GM12878 (cell line): ENCODE data around the gene GALC. TPM values are rescaled to one million over a fixed set of nuclear protein-coding genes. Genes with fewer than 3 reads are reported as not detected.

Source experiments
- BCLAF1 ChIP-seq: fragments of 450-650 bp; IDR thresholded peaks from 2 replicates; pipeline ENCODE4 v1.6.1; 2017; ENCODE audit warnings: antibody characterized with exemption, mild to moderate bottlenecking, moderate library complexity
- CHD2 ChIP-seq: IDR thresholded peaks from 2 replicates; pipeline ENCODE4 v1.6.1; 2011; ENCODE audit warnings: low read depth, low read length, improper control_type of control experiment, borderline replicate concordance
- CHD4 ChIP-seq: fragments of 200-600 bp; sonication (generic); IDR thresholded peaks from 2 replicates; pipeline ENCODE4 v1.6.1; 2016; ENCODE audit warnings: mild to moderate bottlenecking
- EED ChIP-seq: sonication (generic); IDR thresholded peaks from 2 replicates; pipeline ENCODE4 v1.6.1; 2016; ENCODE audit warnings: antibody characterized with exemption, low read depth
- FOS ChIP-seq: IDR thresholded peaks from 3 replicates; pipeline ENCODE4 v1.6.1; 2011; ENCODE audit warnings: borderline replicate concordance; ENCODE audit not compliant: insufficient read length; ENCODE audit errors: extremely low read depth
- HDAC2 ChIP-seq: fragments of 200-600 bp; sonication (generic); IDR thresholded peaks from 2 replicates; pipeline ENCODE4 v1.6.1; 2017
- MEF2B ChIP-seq: fragments of 450-650 bp; IDR thresholded peaks from 2 replicates; pipeline ENCODE4 v1.6.1; 2018; ENCODE audit warnings: mild to moderate bottlenecking, moderate library complexity; ENCODE audit not compliant: partially characterized antibody, poor library complexity, severe bottlenecking
- MTA3 ChIP-seq: IDR thresholded peaks from 2 replicates; pipeline ENCODE4 v1.6.1; 2012; ENCODE audit warnings: low read length, inconsistent platforms, borderline replicate concordance
- MYC ChIP-seq: IDR thresholded peaks from 2 replicates; pipeline ENCODE4 v1.6.1; 2011; ENCODE audit warnings: mild to moderate bottlenecking, low read length, moderate library complexity, inconsistent platforms; ENCODE audit not compliant: insufficient read depth, insufficient replicate concordance, insufficient read length, severe bottlenecking
- NR2C2 ChIP-seq: IDR thresholded peaks from 2 replicates; pipeline ENCODE4 v1.6.1; 2011; ENCODE audit warnings: borderline replicate concordance, low read depth; ENCODE audit not compliant: control insufficient read depth, insufficient read length
- PML ChIP-seq: IDR thresholded peaks from 2 replicates; pipeline ENCODE4 v1.6.1; 2012; ENCODE audit warnings: low read length, inconsistent platforms
- POLR2A ChIP-seq: IDR thresholded peaks from 2 replicates; pipeline ENCODE4 v1.6.1; 2011; ENCODE audit warnings: low read depth, mild to moderate bottlenecking, low read length
- RAD51 ChIP-seq: fragments of 450-650 bp; IDR thresholded peaks from 2 replicates; pipeline ENCODE4 v1.6.1; 2016; ENCODE audit warnings: moderate library complexity, mild to moderate bottlenecking, inconsistent platforms
- RB1 ChIP-seq: fragments of 450-650 bp; formaldehyde crosslinking; IDR thresholded peaks from 2 replicates; pipeline ENCODE4 v1.6.1; 2017; ENCODE audit warnings: mild to moderate bottlenecking, borderline replicate concordance
- RELB ChIP-seq: fragments of 450-650 bp; IDR thresholded peaks from 2 replicates; pipeline ENCODE4 v1.6.1; 2017; ENCODE audit warnings: low read depth, mild to moderate bottlenecking, moderate library complexity
- SMAD1 ChIP-seq: fragments of 450-650 bp; IDR thresholded peaks from 2 replicates; pipeline ENCODE4 v1.6.1; 2018; ENCODE audit warnings: mild to moderate bottlenecking, low read depth; ENCODE audit not compliant: partially characterized antibody
- SP1 ChIP-seq: IDR thresholded peaks from one replicate; pipeline ENCODE4 v1.6.1; 2011; ENCODE audit warnings: low read depth, low read length
- USF2 ChIP-seq: IDR thresholded peaks from 2 replicates; pipeline ENCODE4 v1.6.1; 2011; ENCODE audit warnings: low read depth, low read length, improper control_type of control experiment, borderline replicate concordance
- YBX1 ChIP-seq: fragments of 450-650 bp; IDR thresholded peaks from 2 replicates; pipeline ENCODE4 v1.6.1; 2016; ENCODE audit warnings: antibody characterized with exemption
- ZNF622 ChIP-seq: fragments of 450-650 bp; IDR thresholded peaks from 2 replicates; pipeline ENCODE4 v1.6.1; 2017; ENCODE audit warnings: mild to moderate bottlenecking, inconsistent platforms
- ZNF687 ChIP-seq: fragments of 450-650 bp; IDR thresholded peaks from 2 replicates; pipeline ENCODE4 v1.6.1; 2017; ENCODE audit warnings: mild to moderate bottlenecking, moderate library complexity
- polyA plus RNA-seq, 11 experiments: library from polyadenylated mRNA; depleted of rRNA in 4 of 11; unstranded in 6 of 11; stranded (reverse) in 5 of 11; fragments of >200 nt; fragmentation: Nextera tagmentation in 4 of 11; fragmentation: Illumina TruSeq in 1 of 11; extraction: Ambion mirVana in 4 of 11; extraction: Trizol in 1 of 11; gene quantifications; 1 replicate in 1 of 11; 2 replicates in 10 of 11; pipeline versions ENCODE4 v1.2.1 to v1.2.3, GENCODE V29; 2011 to 2016; ENCODE audit warnings: inconsistent platforms in 2 of 11, missing spikeins in 2 of 11, low read depth in 1 of 11
- total RNA-seq, 4 experiments: library from RNA; depleted of rRNA in 3 of 4; stranded (reverse); fragments of >200 nt in 3 of 4; fragmentation: Illumina TruSeq in 1 of 4; extraction: Trizol in 1 of 4; gene quantifications; 2 replicates each; pipeline versions ENCODE4 v1.2.1 to v1.2.3, GENCODE V29; 2013 to 2021

Gene GALC
- total and polyA plus RNA-seq, 10 of the 15 experiments (the other 5 are each of a cell fraction or from before 2014, with no cell fraction given) = 1.3 to 14.0 (median 4.5) TPM

GRCh38 chr14:88005978-88006851, 13.2 kb upstream of the GALC start (continued):
- TF ChIP-seq MEF2B (peak; percentile 82), CHD2 (peak; percentile 67; the same call in 1 of the 2 replicates), MYC (no peak), ZNF687 (peak; percentile 82), RAD51 (no peak), RELB (peak; percentile 79), POLR2A (peak; percentile 56), SMAD1 (no peak), SP1 (peak; percentile 44), RB1 (0 out of 2 replicates have a peak, but pooled peaks have one; percentile 13), HDAC2 (no peak), USF2 (no peak; the same call in 1 of the 2 replicates), ZNF622 (no peak), BCLAF1 (no peak), MTA3 (peak; percentile 66; the same call in 1 of the 2 replicates), NR2C2 (no peak), CHD4 (no peak), YBX1 (no peak), FOS (no peak), EED (peak; percentile 73), PML (0 out of 2 replicates have a peak, but pooled peaks have one; percentile 34)
